ENCODE results near the gene SIGLEC6.

- TF ChIP-seq CTCF (IDR thresholded peaks at IDR 0.05; ENCODE audit: poor library complexity) (no peak), EZH2 (IDR thresholded peaks at IDR 0.05; ENCODE audit: borderline replicate concordance) (no peak)
These were observed 60.5 kb downstream of the SIGLEC6 start for GRCh38 chr19:51470966-51471365.
